ENCODE results near the gene PLD5. TPM values are rescaled to one million over a fixed set of nuclear protein-coding genes. Genes with fewer than 3 reads are reported as not detected.

PLD5 gene
- total and polyA plus RNA-seq, 2 of the 13 experiments (the other 11 are each of a cell fraction or from before 2014, with no cell fraction given): not detected

DNA sequence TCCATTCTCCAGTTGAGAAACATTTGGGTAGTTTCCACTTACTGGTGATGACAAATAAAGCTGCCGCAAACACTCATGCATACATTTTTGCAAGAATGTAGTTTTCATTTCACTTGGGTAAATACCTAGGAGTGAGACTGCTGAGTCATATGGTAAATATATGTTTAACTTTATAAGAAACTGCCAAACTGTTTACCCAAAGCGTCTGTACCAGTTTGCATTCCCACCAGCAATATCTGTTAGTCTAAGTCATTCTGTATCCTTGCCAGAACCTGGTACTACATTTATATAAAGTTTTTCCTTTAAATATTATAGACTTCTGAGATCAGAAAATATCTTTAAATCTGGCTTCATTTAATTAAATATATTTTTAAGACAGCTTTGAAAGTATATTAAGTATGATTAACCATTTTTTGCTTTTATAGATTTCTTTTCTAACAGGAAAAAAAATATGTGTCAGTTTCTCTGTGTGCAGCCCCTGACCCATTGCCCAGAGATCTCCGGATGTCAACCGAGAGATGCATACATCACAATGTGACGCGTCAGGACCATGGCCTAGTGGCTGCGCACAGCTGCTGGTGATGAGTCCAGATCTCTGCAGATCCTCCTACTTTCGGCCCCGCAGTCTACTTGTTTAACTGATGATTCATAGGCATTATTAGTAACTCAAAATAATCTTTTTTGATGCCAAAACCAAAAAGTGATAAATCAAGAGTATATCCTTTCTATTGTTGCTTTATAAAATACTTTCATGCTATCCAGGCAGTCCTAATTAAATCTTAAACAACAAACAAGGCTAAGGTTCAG, 298.5 kb downstream of the PLD5 start:
- intact Hi-C loops (cut with micrococcal nuclease; ENCODE audit: unreplicated experiment): no loop called here
- ATAC-seq (no peak), FAIRE-seq (no peak), DNase-seq (ENCODE audit: low spot score) (no peak)
- H3K4me1 ChIP-seq (ENCODE audit: insufficient read depth, low read length): no peaks in the 10 kb centered on the region
- no peaks in the 10 kb centered on the region for H3K36me3 ChIP-seq (replicated peaks in 1 of 2; ENCODE audit: control insufficient read depth in 1 of 2, insufficient read depth in 2 of 2, low read length in 2 of 2)
- WGBS (ENCODE audit: low lambda C conversion rate): 63% methylated on average over 9 of the region's 9 CpGs
- ChIA-PET POLR2A (no interaction called here), CTCF (ENCODE audit: low intra/inter-chr PET ratio, low total read pairs) (no interaction called here)
- no peaks in the 10 kb centered on the region for H3K27me3 ChIP-seq (ENCODE audit: control insufficient read depth in 1 of 2, insufficient read depth in 2 of 2, low read length in 2 of 2)
- BruUV-seq (replicated peaks): no TSS peak
- H3K4me2 ChIP-seq (ENCODE audit: low read depth, low read length): no peak overlapping the region
- in situ Hi-C loops (cut with HindIII; ENCODE audit: extremely low pct_ligation_motif_present, low pct_unique_long_range_greater_than_20kb): no loop called here
- no peak overlapping the region for H3K27ac ChIP-seq (ENCODE audit: extremely low read length, insufficient read depth, low read length)
- no peaks in the 10 kb centered on the region for H3K9me3 ChIP-seq (ENCODE audit: low read length)
- no peak overlapping the region for H3K9ac ChIP-seq (ENCODE audit: insufficient read depth, low read depth, low read length)
- H3K4me3 ChIP-seq (replicated peaks in 1 of 3; ENCODE audit: insufficient read depth in 1 of 3, low read depth in 2 of 3, low read length in 3 of 3): no peak overlapping the region
- no peak for TF ChIP-seq ZNF101 (CRISPR knock-in tag; IDR thresholded peaks at IDR 0.05; ENCODE audit: borderline replicate concordance, low read depth)
- no peak for TF ChIP-seq TSC22D2 (CRISPR knock-in tag; IDR thresholded peaks at IDR 0.05; ENCODE audit: borderline replicate concordance)
- no peak for TF ChIP-seq GATA4 (IDR thresholded peaks at IDR 0.05; ENCODE audit: borderline replicate concordance, low read depth)
- TF ChIP-seq THAP11 (CRISPR knock-in tag; IDR thresholded peaks at IDR 0.05): no peak
- TF ChIP-seq ZNF605 (CRISPR knock-in tag; IDR thresholded peaks at IDR 0.05): no peak
- TF ChIP-seq, protein P1, sequence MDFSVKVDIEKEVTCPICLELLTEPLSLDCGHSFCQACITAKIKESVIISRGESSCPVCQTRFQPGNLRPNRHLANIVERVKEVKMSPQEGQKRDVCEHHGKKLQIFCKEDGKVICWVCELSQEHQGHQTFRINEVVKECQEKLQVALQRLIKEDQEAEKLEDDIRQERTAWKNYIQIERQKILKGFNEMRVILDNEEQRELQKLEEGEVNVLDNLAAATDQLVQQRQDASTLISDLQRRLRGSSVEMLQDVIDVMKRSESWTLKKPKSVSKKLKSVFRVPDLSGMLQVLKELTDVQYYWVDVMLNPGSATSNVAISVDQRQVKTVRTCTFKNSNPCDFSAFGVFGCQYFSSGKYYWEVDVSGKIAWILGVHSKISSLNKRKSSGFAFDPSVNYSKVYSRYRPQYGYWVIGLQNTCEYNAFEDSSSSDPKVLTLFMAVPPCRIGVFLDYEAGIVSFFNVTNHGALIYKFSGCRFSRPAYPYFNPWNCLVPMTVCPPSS (IDR thresholded peaks at IDR 0.05): no peak
- TF ChIP-seq NR2F2 (IDR thresholded peaks at IDR 0.05; ENCODE audit: borderline replicate concordance, low read depth): no peak
- TF ChIP-seq ZMYM4 (CRISPR knock-in tag; IDR thresholded peaks at IDR 0.05): no peak
- no peak for TF ChIP-seq GRHL1 (CRISPR knock-in tag; conservative IDR thresholded peaks at IDR 0.05)
- no peak for TF ChIP-seq LBX2 (CRISPR knock-in tag; IDR thresholded peaks at IDR 0.05; ENCODE audit: borderline replicate concordance)
- no peak for TF ChIP-seq ZNF414 (CRISPR knock-in tag; IDR thresholded peaks at IDR 0.05)
- TF ChIP-seq NR2C2 (CRISPR knock-in tag; IDR thresholded peaks at IDR 0.05; ENCODE audit: borderline replicate concordance): no peak
- TF ChIP-seq ZNF569 (CRISPR knock-in tag; IDR thresholded peaks at IDR 0.05; ENCODE audit: borderline replicate concordance): no peak
- TF ChIP-seq, protein P2, sequence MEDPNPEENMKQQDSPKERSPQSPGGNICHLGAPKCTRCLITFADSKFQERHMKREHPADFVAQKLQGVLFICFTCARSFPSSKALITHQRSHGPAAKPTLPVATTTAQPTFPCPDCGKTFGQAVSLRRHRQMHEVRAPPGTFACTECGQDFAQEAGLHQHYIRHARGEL (CRISPR knock-in tag; IDR thresholded peaks at IDR 0.05): no peak
- TF ChIP-seq ZNF709 (CRISPR knock-in tag; IDR thresholded peaks at IDR 0.05): no peak
- TF ChIP-seq KLF13 (CRISPR knock-in tag; IDR thresholded peaks at IDR 0.05): no peak
- H2AFZ ChIP-seq (ENCODE audit: low read length): no peak overlapping the region
- no peaks in the 10 kb centered on the region for H4K20me1 ChIP-seq (ENCODE audit: insufficient read depth, low read length)
- H3K79me2 ChIP-seq (ENCODE audit: insufficient read depth, low read length): no peaks in the 10 kb centered on the region
